ENCODE measurements around the gene SEPTIN8.

Gene SEPTIN8

GRCh38 chr5:132760049-132760420 is 17.0 kb downstream of the SEPTIN8 start:
- Mint-ChIP-seq H3K27ac (no peak overlapping the region), H3K4me1 (no peaks in the 10 kb centered on the region), H3K9me3 (no peaks in the 10 kb centered on the region), H3K36me3 (ENCODE audit: low read depth) (peaks cover 48% of the 10 kb centered on the region), H3K27me3 (ENCODE audit: low read depth) (no peaks in the 10 kb centered on the region), H3K4me3 (no peak overlapping the region)
- TF ChIP-seq CTCF (IDR thresholded peaks at IDR 0.05; ENCODE audit: unreplicated experiment in 3 of 3), result no peak

DNA sequence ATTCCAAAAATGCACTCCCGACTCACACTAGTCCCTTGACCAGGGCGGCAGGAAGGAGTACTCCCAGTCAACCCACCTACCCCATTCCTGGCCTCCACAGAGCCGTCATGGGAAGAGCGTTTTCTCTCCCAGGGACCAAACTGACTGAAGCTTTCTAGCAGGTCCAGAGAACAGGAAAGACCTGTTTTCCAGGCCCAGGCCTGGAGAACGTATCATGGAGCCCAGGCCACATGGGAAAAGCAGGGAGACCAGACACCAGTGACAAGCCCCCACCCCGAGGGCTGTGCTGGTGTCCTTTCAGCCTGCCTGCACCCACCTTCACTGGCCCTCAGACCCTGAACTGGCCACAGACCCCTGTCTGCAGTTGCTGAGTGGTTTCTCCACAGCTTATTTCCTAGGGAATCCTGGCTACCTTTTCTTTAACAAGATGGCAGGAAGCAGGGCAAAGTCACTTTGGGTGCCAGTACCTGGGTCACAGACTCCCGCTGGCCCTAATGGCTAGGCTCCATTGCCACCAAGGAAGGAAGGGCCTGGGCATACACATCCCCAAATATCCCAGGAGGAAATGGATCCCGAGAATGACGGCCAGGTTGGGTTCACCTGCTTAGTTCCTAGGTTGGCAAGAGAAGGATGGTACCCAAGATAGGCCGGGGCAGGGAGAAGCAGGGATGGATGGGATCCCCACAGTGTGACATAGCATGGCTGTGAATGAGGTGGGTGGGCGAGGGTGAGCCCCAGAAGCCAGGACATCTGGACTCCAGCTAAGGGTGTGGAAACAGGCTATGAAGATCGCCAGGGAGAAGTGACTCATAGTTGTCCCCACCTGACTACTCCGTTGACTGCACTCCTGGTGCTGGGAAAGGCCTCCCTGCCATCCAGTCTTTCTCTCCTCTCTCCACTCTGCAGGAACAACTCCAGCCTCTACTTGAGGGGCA is 17.7 kb downstream of the SEPTIN8 start:
- Mint-ChIP-seq H3K27me3 (ENCODE audit: low read depth) (no peaks in the 10 kb centered on the region), H3K36me3 (ENCODE audit: low read depth) (peaks cover 47% of the 10 kb centered on the region), H3K9me3 (no peaks in the 10 kb centered on the region), H3K4me3 (no peak overlapping the region), H3K4me1 (no peaks in the 10 kb centered on the region), H3K27ac (no peak overlapping the region)
- TF ChIP-seq CTCF (IDR thresholded peaks at IDR 0.05; ENCODE audit: unreplicated experiment in 3 of 3), result no peak

- peaks cover 40% of the 10 kb centered on the region for H3K36me3 Mint-ChIP-seq (ENCODE audit: low read depth)
- peaks cover 3% of the 10 kb centered on the region for H3K4me1 Mint-ChIP-seq
- H3K4me3 Mint-ChIP-seq, result no peak overlapping the region
- H3K27ac Mint-ChIP-seq, result no peak overlapping the region
- TF ChIP-seq CTCF (IDR thresholded peaks at IDR 0.05; ENCODE audit: unreplicated experiment in 3 of 3), result no peak
- H3K9me3 Mint-ChIP-seq, result no peaks in the 10 kb centered on the region
- H3K27me3 Mint-ChIP-seq (ENCODE audit: low read depth), result no peaks in the 10 kb centered on the region
Observed at GRCh38 chr5:132758451-132758850, 18.6 kb downstream of the SEPTIN8 start.

- Mint-ChIP-seq H3K4me3 (no peak overlapping the region), H3K9me3 (no peaks in the 10 kb centered on the region), H3K27me3 (ENCODE audit: low read depth) (no peaks in the 10 kb centered on the region), H3K36me3 (ENCODE audit: low read depth) (peaks cover 30% of the 10 kb centered on the region), H3K27ac (no peak overlapping the region), H3K4me1 (peaks cover 5% of the 10 kb centered on the region)
- TF ChIP-seq CTCF (IDR thresholded peaks at IDR 0.05; ENCODE audit: unreplicated experiment in 3 of 3), result no peak
Observed at GRCh38 chr5:132756542-132756941, 20.5 kb downstream of the SEPTIN8 start.

DNA sequence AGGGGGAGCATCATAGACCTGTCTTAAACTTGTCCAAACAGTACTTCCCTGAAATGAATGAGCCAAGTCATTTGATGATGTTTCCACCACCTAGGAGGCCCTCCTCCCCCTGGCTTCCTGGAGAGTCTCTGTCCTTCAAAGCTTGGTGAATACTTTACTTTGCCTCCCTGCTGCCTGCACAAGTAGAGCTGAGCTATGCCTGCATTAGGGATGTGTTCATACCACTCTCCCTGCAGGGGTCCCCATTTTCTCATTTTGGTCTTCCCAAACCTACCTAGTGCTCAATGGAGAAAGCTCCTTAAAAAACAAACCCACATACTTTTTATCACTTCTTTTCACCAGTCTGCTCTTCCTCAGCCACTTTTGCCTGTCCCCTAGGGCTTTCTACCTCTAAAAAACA is 22.1 kb downstream of the SEPTIN8 start:
- Mint-ChIP-seq H3K9me3 (no peaks in the 10 kb centered on the region), H3K4me3 (no peak overlapping the region), H3K4me1 (peaks cover 5% of the 10 kb centered on the region), H3K36me3 (ENCODE audit: low read depth) (peaks cover 17% of the 10 kb centered on the region), H3K27ac (no peak overlapping the region), H3K27me3 (ENCODE audit: low read depth) (peaks cover 11% of the 10 kb centered on the region)
- peak in 1 of 3 experiments; percentile 13 for TF ChIP-seq CTCF (IDR thresholded peaks at IDR 0.05; ENCODE audit: unreplicated experiment in 3 of 3)

DNA sequence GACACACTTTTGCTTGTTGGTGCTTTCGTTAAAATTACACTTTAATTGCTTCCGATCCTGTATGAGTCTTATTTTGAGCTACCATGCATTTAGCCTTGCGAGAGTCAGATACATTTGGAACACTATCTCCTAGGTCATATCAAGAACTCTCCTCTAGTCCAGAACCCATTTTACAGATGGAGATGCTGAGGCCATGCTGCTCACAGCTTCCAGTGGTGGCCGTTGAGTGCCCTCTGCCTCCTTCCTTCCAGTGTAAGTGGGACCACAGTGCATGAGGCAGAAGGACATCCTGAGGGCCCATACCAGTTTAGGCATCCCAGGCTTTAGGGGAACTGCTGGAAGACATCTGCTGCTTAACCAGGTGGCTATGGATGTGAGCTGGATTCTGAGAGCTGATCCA is 22.9 kb downstream of the SEPTIN8 start:
- Mint-ChIP-seq H3K4me3 (no peak overlapping the region), H3K4me1 (peaks cover 5% of the 10 kb centered on the region), H3K9me3 (no peaks in the 10 kb centered on the region), H3K27ac (no peak overlapping the region), H3K36me3 (ENCODE audit: low read depth) (peaks cover 16% of the 10 kb centered on the region), H3K27me3 (ENCODE audit: low read depth) (peaks cover 19% of the 10 kb centered on the region)
- TF ChIP-seq CTCF (IDR thresholded peaks at IDR 0.05; ENCODE audit: unreplicated experiment in 3 of 3), result no peak

Measured in nephron (organoid).